Panc1 (cell line): ENCODE results near the gene ADAM33. TPM values are rescaled to one million over a fixed set of nuclear protein-coding genes. Genes with fewer than 3 reads are reported as not detected.

Experiments used
- ATAC-seq: fragments of 200-7000 bp; cut with Tn5 transposase; 2 replicates; pipeline ENCODE4 v1.9.1; 2020; ENCODE audit warnings: mild to moderate bottlenecking, moderate library complexity
- BruUV-seq: library from RNA; stranded (reverse); fragments of 400-500 nt; replicated peaks from 2 replicates; lab custom pipeline; 2021; lab: Mats Ljungman, UMichigan
- CTCF ChIA-PET: fragments of 300-600 bp; sonication (Branson Sonifier 250); formaldehyde crosslinking; loops from one replicate; lab custom pipeline; 2022; ENCODE audit warnings: antibody characterized with exemption; lab: Charles Lee
- POLR2A ChIA-PET: fragments of 300-600 bp; sonication (Branson Sonifier 250); formaldehyde crosslinking; loops from one replicate; lab custom pipeline; 2022; ENCODE audit warnings: antibody characterized with exemption; lab: Charles Lee
- DNase-seq: peaks from one replicate; pipeline ENCODE4 v3.0.0-alpha.2; 2010; ENCODE audit warnings: low read depth, low spot score
- H3K27ac ChIP-seq: 2 replicates; pipeline ENCODE4 v1.5.1; 2011; ENCODE audit warnings: mild to moderate bottlenecking, low read length, inconsistent platforms
- H3K27me3 ChIP-seq: fragments of 200-500 bp; sonication (Bioruptor generic); 2 replicates; pipeline ENCODE4 v1.6.0; 2014; ENCODE audit warnings: low read length, inconsistent platforms; ENCODE audit not compliant: control insufficient read depth, insufficient read depth
- H3K36me3 ChIP-seq: fragments of 200-500 bp; sonication (Bioruptor generic); 2 replicates; pipeline ENCODE4 v1.5.1; 2014; ENCODE audit warnings: inconsistent platforms, mild to moderate bottlenecking, low read length, moderate library complexity; ENCODE audit not compliant: control insufficient read depth, insufficient read depth
- H3K4me1 ChIP-seq: 2 replicates; pipeline ENCODE4 v1.5.1; 2011; ENCODE audit warnings: inconsistent platforms, mild to moderate bottlenecking, low read length, moderate library complexity; ENCODE audit not compliant: control insufficient read depth, insufficient read depth
- H3K4me3 ChIP-seq, 2 experiments: 2 replicates each; pipeline ENCODE4 v1.5.1; 2011 to 2012; ENCODE audit warnings: low read depth in 2 of 2, low read length in 2 of 2, mild to moderate bottlenecking in 2 of 2, inconsistent platforms in 1 of 2, moderate library complexity in 1 of 2
- H3K9me3 ChIP-seq: fragments of 200-500 bp; sonication (Bioruptor generic); 2 replicates; pipeline ENCODE4 v1.5.1; 2014; ENCODE audit warnings: low read depth, mild to moderate bottlenecking, inconsistent platforms, low read length, moderate library complexity; ENCODE audit not compliant: control insufficient read depth, insufficient read depth
- POLR2AphosphoS5 ChIP-seq: IDR thresholded peaks from 2 replicates; pipeline ENCODE4 v1.6.1; 2012; ENCODE audit warnings: mild to moderate bottlenecking, low read depth, low read length, moderate library complexity
- REST ChIP-seq, 2 experiments: IDR thresholded peaks; 2 replicates each; pipeline ENCODE4 v1.6.1; 2011 to 2012; ENCODE audit warnings: low read depth in 2 of 2, control low read depth in 1 of 2, low read length in 1 of 2, mild to moderate bottlenecking in 1 of 2, moderate library complexity in 1 of 2; ENCODE audit not compliant: insufficient read depth in 1 of 2
- SIN3A ChIP-seq: IDR thresholded peaks from 2 replicates; pipeline ENCODE4 v1.6.1; 2012; ENCODE audit warnings: low read depth, mild to moderate bottlenecking, low read length, moderate library complexity, borderline replicate concordance; ENCODE audit not compliant: insufficient read depth
- TCF7L2 ChIP-seq: IDR thresholded peaks from 2 replicates; pipeline ENCODE4 v1.6.1; 2011; ENCODE audit warnings: mild to moderate bottlenecking, low read depth, low read length, inconsistent platforms
- in situ Hi-C: cut with HindIII; loops from 2 replicates; pipeline ENCODE4 v1.10.0; 2016; ENCODE audit warnings: low sequenced_read_pairs, low pct_unique_long_range_greater_than_20kb
- intact Hi-C: fragments of 100-400 bp; cut with micrococcal nuclease; formaldehyde crosslinking; loops from one replicate; pipeline ENCODE4 v1.10.0; 2022; ENCODE audit not compliant: unreplicated experiment
- total RNA-seq: library from RNA; stranded (reverse); gene quantifications from one replicate; pipeline ENCODE4 v1.2.1, GENCODE V29; 2021; ENCODE audit not compliant: unreplicated experiment
- TF ChIP-seq, protein P1 (sequence below): fragments of 450-650 bp; IDR thresholded peaks from 2 replicates; pipeline ENCODE4 v1.5.1; 2017; ENCODE audit warnings: mild to moderate bottlenecking

The ADAM33 gene
- total RNA-seq, 1 experiment from 2014 or later: 0.62 TPM

- TF ChIP-seq POLR2AphosphoS5: no peak
- no peak for TF ChIP-seq SIN3A
- TF ChIP-seq TCF7L2: no peak
- TF ChIP-seq, protein P1, sequence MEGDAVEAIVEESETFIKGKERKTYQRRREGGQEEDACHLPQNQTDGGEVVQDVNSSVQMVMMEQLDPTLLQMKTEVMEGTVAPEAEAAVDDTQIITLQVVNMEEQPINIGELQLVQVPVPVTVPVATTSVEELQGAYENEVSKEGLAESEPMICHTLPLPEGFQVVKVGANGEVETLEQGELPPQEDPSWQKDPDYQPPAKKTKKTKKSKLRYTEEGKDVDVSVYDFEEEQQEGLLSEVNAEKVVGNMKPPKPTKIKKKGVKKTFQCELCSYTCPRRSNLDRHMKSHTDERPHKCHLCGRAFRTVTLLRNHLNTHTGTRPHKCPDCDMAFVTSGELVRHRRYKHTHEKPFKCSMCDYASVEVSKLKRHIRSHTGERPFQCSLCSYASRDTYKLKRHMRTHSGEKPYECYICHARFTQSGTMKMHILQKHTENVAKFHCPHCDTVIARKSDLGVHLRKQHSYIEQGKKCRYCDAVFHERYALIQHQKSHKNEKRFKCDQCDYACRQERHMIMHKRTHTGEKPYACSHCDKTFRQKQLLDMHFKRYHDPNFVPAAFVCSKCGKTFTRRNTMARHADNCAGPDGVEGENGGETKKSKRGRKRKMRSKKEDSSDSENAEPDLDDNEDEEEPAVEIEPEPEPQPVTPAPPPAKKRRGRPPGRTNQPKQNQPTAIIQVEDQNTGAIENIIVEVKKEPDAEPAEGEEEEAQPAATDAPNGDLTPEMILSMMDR: no peak
- TF ChIP-seq REST (IDR thresholded peaks at IDR 0.05; ENCODE audit: insufficient read depth in 1 of 2, low read depth in 2 of 2, low read length in 1 of 2): no peak
- Histone ChIP-seq H3K9me3 (no peaks in the 10 kb centered on the region), H3K4me3 (no peak overlapping the region), H3K4me1 (no peaks in the 10 kb centered on the region; the same call in 1 of the 2 replicates), H3K27ac (no peak overlapping the region), H3K27me3 (peaks cover 6% of the 10 kb centered on the region; the same call in 1 of the 2 replicates), H3K36me3 (0 out of 2 replicates have a peak, but pooled peaks cover 2% of the 10 kb centered on the region)
- ChIA-PET POLR2A (no interaction called here), CTCF (interaction anchor here (0.6 to 0.8 kb wide), 2 partner anchors 20 to 29 kb away, joined by 3 read pairs; no protein-coding TSS in a partner anchor)
- BruUV-seq: no TSS peak
- ATAC-seq (no peak), DNase-seq (no peak)
- intact Hi-C loops (loop anchor here (10.0 kb wide), 1 partner anchor 70 kb away; no protein-coding TSS in a partner anchor), in situ Hi-C loops (no loop called here)
Measured at GRCh38 chr20:3674447-3674846, 7.4 kb downstream of the ADAM33 start.

DNA sequence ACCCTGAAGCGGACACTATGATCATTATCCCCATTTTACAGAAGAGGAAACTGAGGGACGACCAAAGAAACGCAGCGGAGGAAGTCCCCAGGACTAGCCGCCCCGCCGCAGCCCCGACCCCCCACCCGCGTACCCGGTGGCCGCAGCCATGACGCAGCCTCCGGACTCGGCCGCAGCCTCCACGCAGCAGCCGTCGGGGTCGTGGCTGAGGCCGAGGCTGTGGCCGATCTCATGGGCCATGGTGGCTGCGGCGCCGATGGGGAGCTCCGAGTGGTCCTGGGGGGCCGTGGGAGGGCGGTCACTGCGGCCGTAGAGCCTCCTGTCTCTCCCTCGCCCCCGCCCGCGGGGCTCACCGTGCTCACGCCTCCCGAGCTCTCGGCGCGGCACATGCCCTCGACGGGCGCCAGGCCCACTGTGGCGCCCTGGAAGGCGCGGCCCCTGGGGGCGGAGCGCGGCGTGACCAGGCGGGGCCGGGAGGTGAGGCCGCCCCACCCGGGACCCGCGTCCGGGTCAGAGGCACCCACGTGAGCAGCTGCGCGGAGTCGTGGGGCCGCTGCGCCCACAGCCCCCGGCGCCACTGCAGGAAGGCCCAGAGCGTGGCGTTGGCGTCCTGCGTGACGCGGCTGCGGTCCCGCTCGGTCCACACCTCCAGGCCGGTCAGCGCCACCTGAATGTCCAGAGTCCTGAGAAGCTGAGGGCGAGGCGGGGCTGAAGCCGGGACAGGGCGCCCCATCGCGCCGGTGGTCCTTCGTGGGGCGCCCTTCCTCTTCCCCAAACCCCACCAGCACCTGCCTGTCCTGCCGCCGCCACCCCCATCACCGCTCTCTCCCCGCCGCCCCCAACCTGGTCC is 8.4 kb downstream of the ADAM33 start:
- POLR2A ChIA-PET: no interaction called here
- Histone ChIP-seq H3K36me3 (0 out of 2 replicates have a peak, but pooled peaks cover 2% of the 10 kb centered on the region), H3K4me1 (no peaks in the 10 kb centered on the region; the same call in 1 of the 2 replicates), H3K27me3 (peaks cover 6% of the 10 kb centered on the region; the same call in 1 of the 2 replicates), H3K27ac (no peak overlapping the region), H3K4me3 (no peak overlapping the region), H3K9me3 (no peaks in the 10 kb centered on the region)
- BruUV-seq: no TSS peak
- ATAC-seq (no peak), DNase-seq (no peak)
- intact Hi-C loops (loop anchor here (10.0 kb wide), 1 partner anchor 71 kb away; no protein-coding TSS in a partner anchor), in situ Hi-C loops (no loop called here)
- no peak for TF ChIP-seq TCF7L2
- CTCF ChIA-PET: interaction anchor here (0.6 kb wide), 1 partner anchor 21 kb away, joined by 3 read pairs; no protein-coding TSS in a partner anchor
